Vagina (tissue), 2 donors: ENCODE measurements around the gene LASP1NB.

Source experiments
- DNase-seq, 2 donors: peaks; one replicate each; pipeline ENCODE4 v3.0.0-alpha.2; 2017; ENCODE audit errors: extremely low spot score in 2 of 2
- H3K27ac ChIP-seq: fragments of 200-600 bp; sonication (generic); one replicate; pipeline ENCODE4 v1.5.1; 2019
- H3K27me3 ChIP-seq: fragments of 200-600 bp; sonication (generic); one replicate; pipeline ENCODE4 v1.5.1; 2019
- H3K36me3 ChIP-seq, 2 donors: fragments of 200-600 bp; sonication (generic); one replicate each; pipeline ENCODE4 v1.5.1; 2017 to 2019
- H3K4me1 ChIP-seq: fragments of 200-600 bp; sonication (generic); one replicate; pipeline ENCODE4 v1.5.1; 2019
- H3K4me3 ChIP-seq, 2 donors: fragments of 200-600 bp; sonication (generic); 1 replicate in 1 of 2; 2 replicates in 1 of 2; pipeline ENCODE4 v1.5.1; 2016 to 2019
- H3K9me3 ChIP-seq: fragments of 200-600 bp; sonication (generic); one replicate; pipeline ENCODE4 v1.5.1; 2019
- CTCF ChIP-seq, 3 experiments: fragments of 450-650 bp in 2 of 3; fragments of 200-600 bp in 1 of 3; sonication (generic) in 1 of 3; IDR thresholded peaks; one replicate each; pipeline ENCODE4 v1.5.1; 2017 to 2019; ENCODE audit warnings: antibody characterized with exemption in 3 of 3, mild to moderate bottlenecking in 2 of 3, moderate library complexity in 2 of 3
- POLR2A ChIP-seq, 2 donors: fragments of 450-650 bp; IDR thresholded peaks; one replicate each; pipeline ENCODE4 v1.6.1; 2017; ENCODE audit warnings: antibody characterized with exemption in 2 of 2, mild to moderate bottlenecking in 2 of 2, moderate library complexity in 2 of 2
- POLR2AphosphoS5 ChIP-seq, 2 donors: sonication (generic); formaldehyde crosslinking; IDR thresholded peaks; one replicate each; pipeline ENCODE4 v1.9.0; 2017; ENCODE audit warnings: antibody characterized with exemption in 2 of 2, mild to moderate bottlenecking in 2 of 2, low read depth in 1 of 2; ENCODE audit not compliant: insufficient read depth in 1 of 2
- intact Hi-C: fragments of 100-400 bp; cut with DNase I; formaldehyde crosslinking; loops from one replicate; pipeline ENCODE4 v1.15.1; 2023

The LASP1NB gene

DNA sequence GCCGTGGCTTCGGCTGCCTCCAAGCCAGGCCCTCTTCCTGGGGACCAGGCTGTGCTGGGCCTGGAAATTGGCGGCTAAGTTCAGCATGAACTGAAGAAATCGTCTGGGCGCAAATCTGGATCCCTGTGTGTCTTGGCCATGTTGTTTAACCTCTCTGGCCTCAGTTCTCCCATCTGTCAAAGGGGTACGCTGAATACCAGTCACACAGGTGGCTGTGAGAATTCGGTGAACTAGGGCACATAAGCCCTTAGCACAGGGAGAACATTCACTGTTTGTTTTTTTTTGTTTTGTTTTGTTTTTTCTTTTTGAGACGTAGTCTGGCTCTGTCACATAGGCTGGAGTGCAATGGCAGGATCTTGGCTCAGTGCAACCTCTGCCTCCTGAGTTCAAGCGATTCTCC, 36.6 kb upstream of the LASP1NB start:
- DNase-seq = no peak
- peaks cover 47% of the 10 kb centered on the region for H3K4me1 ChIP-seq
- no peaks in the 10 kb centered on the region for H3K9me3 ChIP-seq
- intact Hi-C loops = no loop called here
- H3K36me3 ChIP-seq = peaks cover 0 to 48% of the 10 kb centered on the region in 2 donors
- no peaks in the 10 kb centered on the region for H3K27me3 ChIP-seq
- no peak for TF ChIP-seq POLR2A (IDR thresholded peaks at IDR 0.05)
- TF ChIP-seq POLR2AphosphoS5 (IDR thresholded peaks at IDR 0.05; ENCODE audit: insufficient read depth in 1 of 2, low read depth in 1 of 2) = no peak
- TF ChIP-seq CTCF (IDR thresholded peaks at IDR 0.05) = no peak
- H3K27ac ChIP-seq = no peak overlapping the region
- no peak overlapping the region for H3K4me3 ChIP-seq

DNA sequence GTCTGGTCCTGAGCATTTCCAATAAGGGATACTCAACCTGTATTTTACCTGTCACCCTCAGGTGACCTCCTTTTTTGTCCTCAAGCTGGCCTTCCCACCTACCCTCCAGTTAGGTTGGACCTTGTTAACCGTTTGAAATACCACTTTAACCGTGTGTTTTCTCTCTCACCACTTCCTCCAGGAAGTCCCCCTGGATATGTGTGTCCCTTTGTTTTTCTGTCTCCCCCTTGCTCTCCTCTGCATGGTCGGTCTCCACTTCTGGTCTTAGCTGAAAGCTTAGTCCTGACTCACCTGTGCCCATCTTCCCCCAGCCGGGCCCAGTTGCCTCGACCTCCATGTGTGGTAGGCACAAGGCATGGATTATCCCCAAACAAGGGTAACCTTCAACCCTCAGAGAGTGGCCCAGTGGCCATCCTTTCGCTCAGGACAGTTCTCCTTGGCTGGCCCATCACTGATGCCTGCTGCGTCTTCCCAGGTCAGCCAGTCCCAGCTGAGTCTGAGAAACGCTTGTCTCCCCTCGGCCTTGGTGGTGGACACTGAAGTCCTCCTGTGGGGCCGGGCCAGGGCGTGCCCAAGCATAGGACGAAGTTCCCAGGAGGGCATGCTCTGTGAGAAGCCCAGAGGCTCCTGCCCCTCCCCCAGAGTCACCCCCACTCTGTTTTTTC, 35.5 kb upstream of the LASP1NB start:
- no peak for DNase-seq
- no peaks in the 10 kb centered on the region for H3K27me3 ChIP-seq
- H3K9me3 ChIP-seq = no peaks in the 10 kb centered on the region
- no peak overlapping the region for H3K27ac ChIP-seq
- no peak overlapping the region for H3K4me3 ChIP-seq
- H3K36me3 ChIP-seq = peaks cover 0 to 52% of the 10 kb centered on the region in 2 donors
- peaks cover 47% of the 10 kb centered on the region for H3K4me1 ChIP-seq
- intact Hi-C loops = no loop called here
- TF ChIP-seq CTCF (IDR thresholded peaks at IDR 0.05) = no peak
- TF ChIP-seq POLR2AphosphoS5 (IDR thresholded peaks at IDR 0.05; ENCODE audit: insufficient read depth in 1 of 2, low read depth in 1 of 2) = no peak
- no peak for TF ChIP-seq POLR2A (IDR thresholded peaks at IDR 0.05)

GRCh38 chr17:38890410-38890746, 35.0 kb upstream of the LASP1NB start:
- Histone ChIP-seq H3K4me1 (peaks cover 46% of the 10 kb centered on the region), H3K27ac (no peak overlapping the region), H3K27me3 (no peaks in the 10 kb centered on the region), H3K4me3 (no peak overlapping the region), H3K36me3 (peaks cover 0 to 55% of the 10 kb centered on the region in 2 donors), H3K9me3 (no peaks in the 10 kb centered on the region)
- no peak for TF ChIP-seq CTCF (IDR thresholded peaks at IDR 0.05)
- TF ChIP-seq POLR2A (IDR thresholded peaks at IDR 0.05) = no peak
- TF ChIP-seq POLR2AphosphoS5 (IDR thresholded peaks at IDR 0.05; ENCODE audit: insufficient read depth in 1 of 2, low read depth in 1 of 2) = no peak
- no peak for DNase-seq
- intact Hi-C loops = no loop called here

DNA sequence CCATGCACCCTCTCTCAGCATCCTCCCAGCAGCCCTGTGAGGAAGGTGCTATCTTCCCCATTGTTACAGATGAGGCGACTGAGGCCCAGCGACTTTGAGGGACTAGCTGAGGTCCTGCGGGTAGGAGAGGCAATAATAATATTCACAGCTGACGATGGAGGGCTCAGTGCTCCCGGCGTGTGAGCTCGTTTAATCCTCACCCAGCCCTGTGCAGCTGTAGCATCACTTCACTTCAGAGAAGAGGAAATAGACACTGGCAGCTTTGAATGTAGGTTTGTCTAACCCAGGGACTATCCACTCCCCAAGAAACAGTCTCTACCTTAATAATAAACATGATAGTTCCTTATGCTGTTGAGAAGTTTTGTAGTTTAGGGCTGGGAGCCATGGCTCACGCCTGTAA, 34.0 kb upstream of the LASP1NB start:
- Histone ChIP-seq H3K36me3 (peaks cover 0 to 55% of the 10 kb centered on the region in 2 donors), H3K4me1 (peaks cover 46% of the 10 kb centered on the region), H3K4me3 (no peak overlapping the region), H3K9me3 (no peaks in the 10 kb centered on the region), H3K27ac (no peak overlapping the region), H3K27me3 (no peaks in the 10 kb centered on the region)
- TF ChIP-seq POLR2A (IDR thresholded peaks at IDR 0.05) = no peak
- DNase-seq = no peak
- intact Hi-C loops = no loop called here

DNA sequence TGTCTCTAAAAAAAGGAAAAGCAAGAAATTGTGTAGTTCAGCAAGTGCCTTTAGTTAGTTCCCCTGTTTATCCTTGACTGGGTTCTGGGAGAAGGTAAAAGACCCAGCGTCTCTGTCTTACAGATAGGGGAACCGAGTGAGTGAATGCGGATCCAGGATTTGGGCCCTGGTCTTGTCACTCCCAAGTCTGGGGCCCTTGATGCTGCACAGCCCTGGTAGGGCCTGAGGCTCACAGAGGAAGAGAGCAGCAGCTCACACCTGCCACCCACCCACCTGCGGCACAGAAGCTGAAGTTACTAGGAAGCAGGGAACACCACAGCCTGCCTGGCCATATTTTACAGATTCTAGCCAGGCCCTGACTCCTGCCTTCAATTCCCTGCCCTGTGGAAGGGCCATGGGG, 33.3 kb upstream of the LASP1NB start:
- intact Hi-C loops = no loop called here
- H3K27me3 ChIP-seq = no peaks in the 10 kb centered on the region
- H3K4me1 ChIP-seq = peaks cover 50% of the 10 kb centered on the region
- no peak overlapping the region for H3K27ac ChIP-seq
- no peak for DNase-seq
- peaks cover 0 to 53% of the 10 kb centered on the region in 2 donors for H3K36me3 ChIP-seq
- no peak overlapping the region for H3K4me3 ChIP-seq
- no peaks in the 10 kb centered on the region for H3K9me3 ChIP-seq
- TF ChIP-seq POLR2A (IDR thresholded peaks at IDR 0.05) = no peak
- no peak for TF ChIP-seq CTCF (IDR thresholded peaks at IDR 0.05)
- TF ChIP-seq POLR2AphosphoS5 (IDR thresholded peaks at IDR 0.05; ENCODE audit: insufficient read depth in 1 of 2, low read depth in 1 of 2) = no peak
